ENCODE results near the gene PHKB. TPM values are rescaled to one million over a fixed set of nuclear protein-coding genes. Genes with fewer than 3 reads are reported as not detected.
A peak's percentile ranks its signal among the peaks of the same experiment; 100 is the strongest.

Gene PHKB
- total and polyA plus RNA-seq, 2 donors (not counting 1 experiment from before 2014, with no cell fraction given): 79.0 to 103 TPM

DNA sequence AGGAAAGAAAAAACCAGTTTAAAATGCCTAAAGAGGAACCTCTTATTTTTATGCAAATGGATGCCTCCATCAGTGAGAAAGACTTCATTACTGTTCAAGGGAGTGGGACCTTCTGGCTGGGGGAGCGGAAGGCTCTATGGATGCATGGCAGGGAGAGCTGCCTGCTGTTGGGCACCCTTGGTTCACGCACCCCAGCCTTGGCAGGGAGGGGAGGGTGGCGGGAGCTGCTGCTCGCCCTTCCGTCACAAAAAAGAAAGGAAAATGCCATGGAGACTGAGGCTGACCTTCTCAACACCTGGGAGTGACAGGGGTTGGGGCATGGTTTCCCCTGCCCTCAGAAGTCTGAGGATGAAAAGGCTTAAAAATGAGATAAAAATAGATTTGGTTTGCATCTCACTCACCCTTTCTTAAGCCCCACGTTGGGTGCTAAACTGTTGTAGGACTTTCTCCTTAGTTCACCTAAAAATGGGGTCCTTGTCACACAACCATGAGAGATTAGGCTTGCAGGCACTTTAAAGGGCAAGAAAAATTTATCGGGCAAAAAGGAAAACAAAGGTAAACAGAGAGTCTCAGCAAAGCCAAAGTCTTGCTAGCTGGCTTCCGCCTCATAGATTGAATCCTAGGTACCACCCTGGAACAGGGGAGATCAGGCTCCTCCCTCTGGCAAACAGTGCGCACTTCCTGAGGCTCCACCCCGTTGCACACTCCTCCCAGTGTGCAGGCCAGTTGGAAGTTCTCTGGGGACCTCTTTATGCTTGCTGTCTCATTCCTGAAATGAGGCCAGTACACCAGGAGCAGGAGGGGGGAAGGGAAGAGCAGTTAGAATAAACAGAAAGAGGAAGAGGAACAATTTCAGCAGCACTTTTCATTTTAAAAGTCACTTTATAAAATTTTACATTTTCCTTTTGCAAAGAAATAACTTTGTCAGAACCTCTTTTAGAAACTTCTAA is 31.6 kb downstream of the PHKB start:
- DNase-seq (ENCODE audit: low read depth in 2 of 2): peak in 1 of 2 donors; percentile 39
- Histone ChIP-seq H3K4me3 (replicated peaks in 1 of 4; ENCODE audit: control extremely low read depth in 1 of 4, insufficient read depth in 1 of 4, low read depth in 3 of 4, low read length in 4 of 4) (no peak overlapping the region), H3K4me2 (ENCODE audit: extremely low read depth, insufficient read depth, low read length) (peak overlapping the region; percentile 40)

GRCh38 chr16:47493381-47494337 is 32.5 kb downstream of the PHKB start:
- Histone ChIP-seq H3K9ac (ENCODE audit: insufficient read depth, low read length) (no peak overlapping the region), H3K4me1 (ENCODE audit: control insufficient read depth, extremely low read depth, insufficient read depth, low read length) (no peaks in the 10 kb centered on the region), H3K79me2 (ENCODE audit: control insufficient read depth, insufficient read depth, low read length) (peaks cover under 1% of the 10 kb centered on the region), H3K36me3 (ENCODE audit: control insufficient read depth, insufficient read depth, low read length) (peaks cover 2% of the 10 kb centered on the region), H3K9me3 (ENCODE audit: control insufficient read depth, insufficient read depth, low read depth, low read length) (no peaks in the 10 kb centered on the region), H3K4me2 (ENCODE audit: extremely low read depth, insufficient read depth, low read length) (peak overlapping the region; percentile 40), H3K27ac (ENCODE audit: insufficient read depth, low read length) (no peak overlapping the region), H2AFZ (ENCODE audit: low read length) (no peak overlapping the region), H3K4me3 (replicated peaks in 1 of 4; ENCODE audit: control extremely low read depth in 1 of 4, insufficient read depth in 1 of 4, low read depth in 3 of 4, low read length in 4 of 4) (no peak overlapping the region), H3K27me3 (ENCODE audit: control insufficient read depth, insufficient read depth, low read length) (no peaks in the 10 kb centered on the region), H4K20me1 (ENCODE audit: control insufficient read depth, extremely low read depth, insufficient read depth, low read length) (no peaks in the 10 kb centered on the region)
- no peak for TF ChIP-seq EZH2 (IDR thresholded peaks at IDR 0.05; ENCODE audit: low read length, missing control alignments)
- TF ChIP-seq CTCF (conservative IDR thresholded peaks at IDR 0.05 in 1 of 2, IDR thresholded peaks at IDR 0.05 in 1 of 2; ENCODE audit: low read depth in 1 of 2, low read length in 2 of 2): no peak
- DNase-seq (ENCODE audit: low read depth in 2 of 2): no peak

More for the DNA sequence above, 31.6 kb downstream of the PHKB start:
- Histone ChIP-seq H3K9me3 (ENCODE audit: control insufficient read depth, insufficient read depth, low read depth, low read length) (no peaks in the 10 kb centered on the region), H3K4me1 (ENCODE audit: control insufficient read depth, extremely low read depth, insufficient read depth, low read length) (no peaks in the 10 kb centered on the region), H3K27ac (ENCODE audit: insufficient read depth, low read length) (peak overlapping the region; percentile 38), H3K9ac (ENCODE audit: insufficient read depth, low read length) (no peak overlapping the region), H3K27me3 (ENCODE audit: control insufficient read depth, insufficient read depth, low read length) (no peaks in the 10 kb centered on the region), H3K36me3 (ENCODE audit: control insufficient read depth, insufficient read depth, low read length) (no peaks in the 10 kb centered on the region), H3K79me2 (ENCODE audit: control insufficient read depth, insufficient read depth, low read length) (peaks cover 2% of the 10 kb centered on the region), H2AFZ (ENCODE audit: low read length) (peak overlapping the region; percentile 22), H4K20me1 (ENCODE audit: control insufficient read depth, extremely low read depth, insufficient read depth, low read length) (no peaks in the 10 kb centered on the region)
- TF ChIP-seq EZH2 (IDR thresholded peaks at IDR 0.05; ENCODE audit: low read length, missing control alignments): no peak
- no peak for TF ChIP-seq CTCF (conservative IDR thresholded peaks at IDR 0.05 in 1 of 2, IDR thresholded peaks at IDR 0.05 in 1 of 2; ENCODE audit: low read depth in 1 of 2, low read length in 2 of 2)
